HG03039 (cell line): ENCODE data around the gene CSKMT.
"Not testable (repeated sequence)": the region's sequence is repeated elsewhere in the genome, so short reads cannot be mapped to it uniquely, and the experiment has no call there.

Source experiments
- ATAC-seq: cut with Tn5 transposase; IDR thresholded peaks from one replicate; pipeline ENCODE4 v1.9.1; 2021; ENCODE audit warnings: mild to moderate bottlenecking, moderate library complexity; ENCODE audit not compliant: unreplicated experiment

The CSKMT gene

DNA sequence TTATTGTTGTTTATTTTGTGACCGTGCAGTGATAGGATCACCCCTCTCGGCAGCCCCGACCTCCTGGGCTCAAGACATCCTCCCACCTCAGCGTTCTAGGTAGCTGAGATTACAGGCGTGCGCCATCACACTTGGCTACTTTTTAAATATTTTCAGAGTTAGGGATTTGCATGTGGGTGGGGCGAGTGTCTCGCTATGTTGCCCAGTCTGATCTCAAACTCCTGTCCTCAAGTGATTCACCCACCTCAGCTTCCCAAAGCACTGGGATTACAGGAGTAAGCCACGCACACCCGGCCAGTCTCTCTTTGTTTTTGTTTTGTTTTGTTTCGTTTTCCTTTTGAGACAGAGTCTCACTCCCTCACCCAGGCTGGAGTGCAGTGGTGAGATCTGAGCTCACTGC is 10.8 kb upstream of the CSKMT start:
- ATAC-seq: no peak

DNA sequence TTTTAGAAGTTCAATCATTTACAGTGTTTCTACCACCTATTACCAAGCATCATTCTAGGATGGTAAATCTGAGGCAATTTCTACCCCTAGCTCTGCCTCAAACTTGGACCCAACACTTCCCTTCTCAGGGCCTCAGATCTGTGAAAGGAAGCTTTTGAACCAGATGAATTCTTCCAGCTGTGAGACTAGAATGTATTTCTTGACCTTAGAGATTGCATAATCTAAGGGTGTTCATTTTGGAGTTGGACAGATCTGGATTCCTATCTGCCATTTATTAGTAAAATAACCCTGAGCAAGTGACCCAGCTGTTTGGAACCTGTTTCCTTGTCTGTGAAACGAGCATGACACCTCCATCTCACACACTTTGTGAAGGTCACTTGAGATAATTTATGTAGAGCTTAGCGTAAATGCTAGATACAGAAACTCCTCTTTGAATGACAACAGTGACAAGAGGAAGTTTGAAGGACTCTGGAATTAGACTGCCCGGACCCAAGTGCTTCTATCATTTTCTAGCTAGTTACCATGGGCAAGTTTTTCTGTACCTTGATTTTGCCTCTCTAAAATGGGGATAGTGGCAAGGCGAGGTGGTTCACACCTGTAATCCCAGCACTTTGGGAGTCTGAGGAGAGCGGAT is 8.2 kb upstream of the CSKMT start:
- no peak for ATAC-seq

DNA sequence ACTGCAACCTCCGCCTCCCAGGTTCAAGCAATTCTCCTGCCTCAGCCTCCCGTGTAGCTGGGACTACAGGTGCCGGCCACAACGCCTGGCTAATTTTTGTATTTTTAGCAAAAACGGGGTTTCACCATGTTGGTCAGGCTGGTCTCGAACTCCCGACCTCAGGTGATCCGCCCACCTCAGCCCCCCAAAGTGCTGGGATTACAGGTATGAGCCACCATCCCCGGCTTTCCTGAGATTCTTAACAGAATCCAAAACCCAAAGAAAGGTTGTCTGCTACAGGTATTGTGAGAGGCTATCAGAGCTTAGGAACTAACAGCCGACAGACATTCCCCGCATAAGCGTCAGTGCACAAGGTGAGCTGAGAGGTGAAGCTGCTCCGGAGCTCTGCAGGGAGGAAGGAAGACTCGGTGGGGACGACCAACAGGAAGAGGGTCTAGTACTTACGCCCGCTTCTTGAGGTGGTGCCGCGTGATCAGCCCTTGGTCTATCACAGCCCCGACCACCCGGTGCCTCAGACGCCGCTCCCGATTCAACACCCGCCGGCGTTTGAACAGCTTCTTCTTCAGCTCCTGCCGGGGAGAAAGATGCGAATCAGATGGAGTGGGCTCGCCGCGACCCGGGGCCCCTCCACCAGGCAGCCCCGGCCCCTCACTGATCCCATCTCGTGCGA is 572 bp upstream of the CSKMT start:
- peak; percentile 30 for ATAC-seq

DNA sequence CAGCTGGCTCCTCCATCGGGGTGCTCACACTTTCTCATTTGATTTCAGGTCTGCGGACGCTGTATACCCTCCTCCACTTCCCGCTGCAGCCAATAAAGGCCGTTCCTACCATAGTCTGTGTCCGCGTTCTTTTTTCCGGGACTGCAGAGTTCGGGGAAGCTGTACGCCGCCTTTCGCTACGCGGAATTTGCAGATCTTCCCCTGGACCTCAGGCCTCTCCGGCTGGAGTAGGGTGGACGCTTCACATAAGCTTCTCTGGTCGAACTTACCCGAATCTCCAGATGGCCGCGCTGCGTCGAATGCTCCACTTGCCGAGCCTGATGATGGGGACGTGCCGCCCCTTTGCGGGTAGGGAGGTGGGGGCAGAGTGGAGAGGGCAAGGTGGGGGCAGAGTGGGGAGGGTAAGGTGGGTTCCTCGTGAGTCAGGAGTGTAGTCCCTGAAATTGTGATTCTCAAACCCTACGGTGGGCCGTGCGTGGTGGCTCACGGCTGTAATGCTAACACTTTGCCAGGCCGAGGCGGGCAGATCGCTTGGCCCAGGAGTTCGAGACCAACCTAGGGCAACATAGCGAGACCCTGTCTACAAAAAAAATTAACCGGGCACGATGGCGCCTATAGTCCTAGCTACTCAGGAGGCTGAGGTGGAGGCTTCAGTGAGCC is 617 bp downstream of the CSKMT start:
- peak; percentile 9 for ATAC-seq

DNA sequence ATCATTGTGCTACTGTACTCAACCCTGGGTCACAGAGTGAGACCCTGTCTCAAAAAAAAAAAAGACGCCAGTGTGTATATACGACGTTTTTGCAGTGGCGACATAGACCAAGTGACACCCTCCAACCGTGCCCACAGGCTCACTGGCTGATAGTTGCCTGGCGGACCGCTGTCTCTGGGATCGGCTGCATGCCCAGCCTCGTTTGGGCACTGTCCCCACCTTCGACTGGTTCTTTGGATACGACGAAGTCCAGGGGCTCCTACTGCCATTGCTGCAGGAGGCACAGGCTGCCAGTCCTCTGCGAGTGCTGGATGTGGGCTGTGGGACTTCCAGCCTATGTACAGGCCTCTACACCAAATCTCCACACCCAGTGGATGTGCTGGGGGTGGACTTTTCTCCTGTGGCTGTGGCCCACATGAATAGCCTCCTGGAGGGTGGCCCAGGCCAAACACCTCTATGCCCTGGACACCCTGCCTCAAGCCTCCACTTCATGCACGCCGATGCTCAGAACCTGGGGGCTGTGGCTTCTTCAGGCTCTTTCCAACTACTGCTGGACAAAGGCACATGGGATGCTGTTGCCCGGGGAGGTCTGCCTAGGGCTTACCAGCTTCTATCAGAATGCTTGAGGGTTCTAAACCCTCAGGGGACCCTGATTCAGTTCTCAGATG is 1.3 kb downstream of the CSKMT start:
- no peak for ATAC-seq

DNA sequence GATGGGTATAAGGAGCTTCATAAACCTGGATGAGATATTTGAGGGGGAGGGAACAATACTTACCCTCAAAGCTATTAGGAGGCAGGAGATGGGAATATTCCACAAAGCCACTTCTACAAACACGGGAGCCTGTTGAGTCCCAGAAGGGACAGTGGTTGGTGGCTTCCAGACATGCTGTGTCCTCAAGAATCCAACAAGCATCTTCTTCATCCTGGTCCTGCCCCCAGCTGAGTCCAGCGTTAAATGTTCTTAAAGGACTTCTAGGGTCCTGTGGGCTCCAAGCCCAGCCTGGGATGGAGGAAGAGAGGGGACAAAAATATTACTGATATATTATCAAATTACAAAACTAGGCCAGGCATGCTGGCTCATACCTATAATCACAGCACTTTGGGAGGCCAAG is 2.3 kb downstream of the CSKMT start:
- no peak for ATAC-seq

DNA sequence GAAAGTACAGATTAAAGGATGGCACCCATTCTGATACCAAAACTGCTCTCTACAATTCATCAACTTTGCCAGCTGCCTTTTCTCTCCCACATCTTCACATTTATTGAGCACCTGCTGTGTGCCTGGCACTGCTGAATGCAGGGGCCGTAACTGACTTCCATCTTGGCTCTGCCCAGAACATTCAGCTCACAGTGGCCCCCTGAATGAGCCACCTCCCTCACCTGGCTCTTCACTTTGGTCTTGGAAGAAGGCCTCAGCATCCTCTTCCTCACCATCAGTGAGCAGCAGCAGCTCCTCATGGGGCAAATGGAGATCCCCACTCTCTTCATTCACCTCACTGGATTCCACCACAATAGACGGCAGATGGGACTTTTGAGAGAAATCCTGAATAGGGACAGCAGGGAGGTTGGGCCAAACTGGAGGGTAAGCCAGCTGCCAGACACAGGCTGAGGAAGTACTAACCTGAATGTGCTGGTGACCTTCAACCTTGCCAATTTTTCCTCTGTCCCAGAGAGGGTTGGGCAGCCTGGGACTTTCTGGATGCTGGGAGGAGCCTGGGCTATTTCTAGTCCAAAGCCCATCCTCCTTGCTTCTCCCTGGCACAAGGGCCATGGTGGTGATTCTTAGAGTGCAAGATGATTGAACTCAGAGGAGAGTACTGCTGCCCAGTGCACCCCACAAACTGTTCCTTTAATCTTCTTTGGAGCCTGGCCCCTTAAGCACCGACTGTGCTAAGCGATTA is 4.5 kb downstream of the CSKMT start:
- no peak for ATAC-seq

DNA sequence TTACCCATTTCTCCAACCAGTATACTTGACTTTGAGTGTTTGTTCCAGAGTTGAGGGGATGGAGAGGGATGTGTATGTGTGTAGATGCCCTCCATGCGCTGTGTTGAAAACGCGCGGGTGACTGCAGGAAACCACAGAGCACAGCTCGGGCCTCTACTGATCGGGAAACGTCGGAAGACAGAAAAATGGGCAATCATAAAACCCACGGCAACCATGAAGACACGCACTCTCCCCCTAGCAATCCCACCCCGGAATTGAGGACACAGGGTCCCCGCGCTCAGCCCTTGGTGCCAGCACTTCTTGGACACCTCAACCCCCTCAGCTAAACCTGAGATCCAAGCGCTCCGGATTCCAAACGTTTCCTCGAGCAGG is 6.1 kb downstream of the CSKMT start:
- peak; percentile 12 for ATAC-seq

DNA sequence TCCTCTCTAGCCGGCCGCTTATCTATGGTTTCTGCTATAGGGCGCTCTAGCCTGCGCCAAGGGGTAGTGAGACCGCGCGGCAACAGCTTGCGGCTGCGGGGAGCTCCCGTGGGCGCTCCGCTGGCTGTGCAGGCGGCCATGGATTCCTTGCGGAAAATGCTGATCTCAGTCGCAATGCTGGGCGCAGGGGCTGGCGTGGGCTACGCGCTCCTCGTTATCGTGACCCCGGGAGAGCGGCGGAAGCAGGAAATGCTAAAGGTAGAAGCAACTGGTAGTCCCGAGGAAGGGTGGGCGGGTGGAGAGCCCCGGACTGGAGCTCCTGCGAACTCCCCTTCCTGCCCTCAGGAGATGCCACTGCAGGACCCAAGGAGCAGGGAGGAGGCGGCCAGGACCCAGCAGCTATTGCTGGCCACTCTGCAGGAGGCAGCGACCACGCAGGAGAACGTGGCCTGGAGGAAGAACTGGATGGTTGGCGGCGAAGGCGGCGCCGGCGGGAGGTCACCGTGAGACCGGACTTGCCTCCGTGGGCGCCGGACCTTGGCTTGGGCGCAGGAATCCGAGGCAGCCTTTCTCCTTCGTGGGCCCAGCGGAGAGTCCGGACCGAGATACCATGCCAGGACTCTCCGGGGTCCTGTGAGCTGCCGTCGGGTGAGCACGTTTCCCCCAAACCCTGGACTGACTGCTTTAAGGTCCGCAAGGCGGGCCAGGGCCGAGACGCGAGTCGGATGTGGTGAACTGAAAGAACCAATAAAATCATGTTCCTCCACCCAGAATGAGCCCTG is 6.7 kb downstream of the CSKMT start, which contains the start of the genes LBHD1 and UQCC3:
Gene LBHD1, minus strand, starts transcription at position 660 of the 782 bp plus-strand sequence. CDS start 2,236 bp downstream, outside the sequence.
Gene UQCC3, plus strand, starts transcription at position 66 of the 782 bp plus-strand sequence. Its CDS starts 73 bp downstream, at position 139.
- ATAC-seq: peak; percentile 37

DNA sequence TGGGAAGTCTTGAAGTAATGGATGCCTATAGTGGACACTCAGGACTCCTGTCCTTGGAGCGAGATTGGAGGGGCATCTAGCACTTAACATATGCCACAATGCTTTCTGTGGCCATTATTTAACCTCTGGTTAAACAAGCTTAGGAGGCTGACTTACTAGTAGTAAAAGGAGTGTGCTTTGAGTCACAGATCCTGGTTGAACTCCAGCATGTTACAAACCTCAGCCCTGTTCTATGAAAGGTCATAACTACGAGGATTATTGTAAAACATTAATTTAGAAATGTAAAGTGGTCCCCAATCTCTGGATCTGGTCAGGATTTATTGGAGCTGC is 8.0 kb downstream of the CSKMT start:
- no peak for ATAC-seq

DNA sequence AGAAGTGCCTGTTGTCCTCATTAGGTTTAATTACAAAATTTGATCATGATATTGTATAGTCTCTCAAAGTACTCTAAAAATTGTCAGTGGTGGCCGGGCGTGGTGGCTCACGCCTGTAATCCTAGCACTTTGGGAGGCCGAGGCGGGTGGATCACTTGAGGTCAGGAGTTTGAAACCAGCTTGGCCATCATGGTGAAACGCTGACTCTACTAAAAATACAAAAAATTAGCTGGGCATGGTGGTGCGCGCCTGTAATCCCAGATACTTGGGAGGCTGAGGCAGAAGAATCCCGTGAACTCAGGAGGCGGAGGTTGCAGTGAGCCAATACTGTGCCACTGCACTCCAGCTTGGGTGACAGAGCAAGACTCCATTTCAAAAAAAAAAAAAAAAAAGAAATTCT is 10.3 kb downstream of the CSKMT start:
- not testable (repeated sequence) for ATAC-seq

DNA sequence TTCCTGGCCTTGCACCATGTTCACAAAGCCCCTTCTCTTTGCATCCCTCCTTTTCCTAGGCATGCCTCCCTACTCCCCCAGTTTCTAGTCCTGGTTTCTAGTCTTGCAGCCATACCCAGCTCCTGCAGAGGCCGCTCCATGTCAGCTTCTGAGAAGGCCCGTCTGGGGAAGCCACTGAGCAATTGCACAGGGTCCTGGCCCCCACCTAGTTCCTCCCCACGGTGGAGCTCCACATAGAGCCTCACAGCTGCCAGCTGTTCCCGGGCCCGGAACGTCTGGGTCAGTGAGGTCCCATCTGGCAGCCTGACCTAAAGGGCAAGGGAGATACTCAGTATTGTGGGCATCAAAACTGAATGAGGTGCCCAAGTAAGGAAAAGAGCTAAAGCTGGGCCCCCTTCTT is 11.6 kb downstream of the CSKMT start:
- no peak for ATAC-seq

DNA sequence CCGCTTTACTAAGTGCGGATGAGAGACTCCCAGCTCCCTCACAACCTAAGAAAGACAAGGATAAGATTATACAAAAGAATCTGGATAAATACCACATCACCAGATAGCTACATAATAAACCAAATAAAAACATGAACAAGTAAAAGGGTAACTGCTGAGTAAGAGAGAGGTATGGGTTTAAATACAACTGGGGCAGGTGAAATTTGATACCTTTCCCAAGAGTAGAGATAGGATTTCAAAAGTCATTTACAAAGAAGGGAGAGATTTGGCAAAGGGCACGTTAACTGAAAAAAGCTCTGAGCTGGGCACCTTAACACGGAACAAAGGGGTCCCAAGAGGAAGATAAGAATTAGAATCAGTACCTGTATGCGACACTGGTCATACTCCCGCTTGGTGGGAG is 12.0 kb downstream of the CSKMT start:
- no peak for ATAC-seq

DNA sequence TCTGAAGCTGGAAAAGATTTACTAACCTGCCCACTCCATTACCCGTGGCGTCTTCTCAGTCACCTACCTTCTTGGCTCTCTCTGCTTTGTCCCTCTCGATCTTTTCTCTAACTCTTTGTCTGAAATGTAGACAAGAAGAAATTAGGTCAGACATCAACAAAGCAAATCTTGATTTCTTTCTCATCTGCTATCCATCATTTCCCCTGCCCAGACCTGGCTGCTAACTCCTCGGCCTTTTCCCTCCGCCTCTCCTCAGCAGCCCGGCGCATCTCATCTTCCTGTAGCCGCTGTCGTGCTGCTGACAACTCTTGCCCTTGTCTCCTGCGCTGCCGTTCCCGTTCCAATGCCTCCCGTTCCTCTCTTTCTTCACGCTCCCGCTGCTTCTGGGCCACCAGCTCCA is 12.6 kb downstream of the CSKMT start:
- ATAC-seq: no peak

DNA sequence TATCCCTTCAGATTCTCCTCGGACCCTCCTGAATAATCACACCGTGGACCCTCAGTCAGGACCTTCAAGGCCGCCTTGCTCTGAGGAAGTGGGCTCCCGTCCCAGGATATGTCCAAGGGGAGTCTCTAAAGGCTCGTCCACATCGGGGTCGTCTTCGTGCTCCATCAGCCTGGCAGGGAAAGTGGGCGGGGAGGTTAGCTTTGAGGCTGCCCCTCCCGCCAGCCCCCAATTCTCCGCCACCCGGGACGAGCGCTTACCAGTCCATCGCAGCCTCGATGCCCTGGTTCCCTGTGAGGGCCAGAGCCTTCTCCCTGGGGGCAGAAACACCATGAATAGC is 13.3 kb downstream of the CSKMT start:
- ATAC-seq: no peak

DNA sequence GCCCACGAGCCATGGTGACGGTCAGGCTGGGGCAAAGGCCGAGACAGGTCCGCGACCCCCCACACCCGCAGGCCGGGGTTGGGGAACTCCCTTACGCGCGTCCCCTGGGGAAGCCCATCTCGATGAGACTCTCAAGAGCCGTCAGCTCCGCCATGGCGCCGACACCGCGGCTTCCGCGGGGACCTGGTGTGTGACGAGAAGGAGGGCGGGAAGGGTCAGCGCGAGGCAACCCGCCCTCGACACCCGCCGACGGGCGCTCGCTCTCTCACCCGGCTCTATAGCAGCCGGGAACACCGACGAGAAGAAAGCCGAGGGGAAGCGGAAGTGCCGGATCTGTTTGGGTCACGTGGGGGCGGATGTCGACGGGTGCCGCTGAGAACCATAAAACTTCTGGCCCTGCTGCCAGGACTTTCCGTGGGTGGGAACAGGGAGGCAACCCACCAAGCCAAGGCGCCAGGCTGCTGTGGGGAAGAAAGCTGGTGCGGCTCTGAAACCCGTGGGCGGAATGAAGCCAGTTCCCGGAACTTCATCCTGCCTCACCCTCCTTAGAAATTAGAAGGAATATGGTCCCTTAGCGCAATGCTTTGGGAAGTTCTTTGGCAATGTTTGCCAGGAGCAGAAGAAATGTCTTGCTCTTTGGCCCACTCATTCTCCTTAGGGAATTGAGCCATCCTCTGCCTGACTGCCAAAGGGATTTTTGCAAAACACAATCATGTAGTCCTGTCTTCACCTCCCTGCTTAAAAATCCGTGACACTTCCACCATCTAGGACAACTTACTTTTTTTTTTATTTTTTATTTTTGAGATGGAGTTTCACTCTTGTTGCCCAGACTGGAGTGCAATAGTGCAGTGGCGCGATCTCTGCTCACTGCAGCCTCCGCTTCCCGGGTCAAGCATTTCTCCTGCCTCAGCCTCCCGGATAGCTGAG is 13.9 kb downstream of the CSKMT start, which contains the start of gene UBXN1:
Gene UBXN1, minus strand, starts transcription at position 304 of the 927 bp plus-strand sequence. Its CDS starts 150 bp downstream, at position 154.
- ATAC-seq: peak; percentile 51

DNA sequence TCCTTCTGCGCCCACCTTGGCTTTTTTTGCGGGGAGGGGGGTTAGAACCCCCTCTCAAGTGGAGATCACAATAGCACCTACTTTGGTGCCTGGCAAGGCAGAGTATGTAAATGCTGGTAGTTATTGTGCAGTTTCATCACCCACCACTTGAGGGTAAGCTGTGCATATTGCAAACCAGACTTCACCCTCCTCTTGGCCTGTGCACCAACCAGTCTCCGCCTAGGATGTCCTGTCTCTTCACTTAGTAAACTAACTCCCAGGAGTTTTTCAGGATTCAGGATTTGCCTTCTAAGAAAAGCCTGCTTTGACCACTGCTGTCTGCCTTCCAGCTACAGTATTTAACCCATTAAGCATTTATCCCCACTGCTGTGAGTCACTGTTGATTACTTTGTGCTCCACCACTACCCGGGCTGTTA is 15.7 kb downstream of the CSKMT start:
- ATAC-seq: no peak

DNA sequence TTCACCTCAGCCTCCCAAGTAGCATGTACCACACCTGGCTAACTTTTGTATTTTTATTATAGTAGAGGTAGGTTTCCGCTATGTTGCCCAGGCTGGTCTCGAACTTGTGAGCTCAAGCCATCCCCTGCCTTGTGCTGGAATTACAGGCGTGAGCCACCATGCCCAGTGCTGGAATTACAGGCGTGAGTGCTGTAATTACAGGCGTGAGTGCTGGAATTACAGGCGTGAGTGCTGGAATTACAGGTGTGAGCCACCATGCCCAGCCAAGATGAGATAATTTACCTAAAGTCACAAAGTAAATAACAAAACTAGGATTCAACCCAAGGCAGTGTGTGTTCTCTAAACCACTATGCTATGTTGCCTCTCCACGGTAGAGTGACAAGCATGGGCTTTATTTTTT is 17.4 kb downstream of the CSKMT start:
- no peak for ATAC-seq
